ENCODE results near the gene RNPC3.

DNA sequence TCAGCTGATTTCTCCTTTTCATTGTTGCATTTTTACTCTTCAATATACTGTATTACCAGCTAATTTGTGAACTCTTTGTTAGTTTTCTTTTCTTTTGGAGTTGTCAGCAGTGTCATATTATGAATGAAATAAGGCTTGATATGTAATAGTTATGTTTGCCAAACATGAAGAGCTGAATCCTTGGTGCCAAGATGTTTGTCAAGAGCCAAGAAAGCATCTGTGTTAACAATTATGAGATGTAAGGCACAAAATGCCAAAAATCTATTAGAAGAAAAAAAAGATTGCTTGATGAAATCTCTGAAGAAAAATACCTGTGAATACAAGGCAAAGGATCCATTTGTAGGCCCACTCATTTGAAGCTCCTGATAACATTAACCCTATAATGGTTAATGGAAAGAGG, 48.4 kb upstream of the RNPC3 start:
- TF ChIP-seq, protein P1, sequence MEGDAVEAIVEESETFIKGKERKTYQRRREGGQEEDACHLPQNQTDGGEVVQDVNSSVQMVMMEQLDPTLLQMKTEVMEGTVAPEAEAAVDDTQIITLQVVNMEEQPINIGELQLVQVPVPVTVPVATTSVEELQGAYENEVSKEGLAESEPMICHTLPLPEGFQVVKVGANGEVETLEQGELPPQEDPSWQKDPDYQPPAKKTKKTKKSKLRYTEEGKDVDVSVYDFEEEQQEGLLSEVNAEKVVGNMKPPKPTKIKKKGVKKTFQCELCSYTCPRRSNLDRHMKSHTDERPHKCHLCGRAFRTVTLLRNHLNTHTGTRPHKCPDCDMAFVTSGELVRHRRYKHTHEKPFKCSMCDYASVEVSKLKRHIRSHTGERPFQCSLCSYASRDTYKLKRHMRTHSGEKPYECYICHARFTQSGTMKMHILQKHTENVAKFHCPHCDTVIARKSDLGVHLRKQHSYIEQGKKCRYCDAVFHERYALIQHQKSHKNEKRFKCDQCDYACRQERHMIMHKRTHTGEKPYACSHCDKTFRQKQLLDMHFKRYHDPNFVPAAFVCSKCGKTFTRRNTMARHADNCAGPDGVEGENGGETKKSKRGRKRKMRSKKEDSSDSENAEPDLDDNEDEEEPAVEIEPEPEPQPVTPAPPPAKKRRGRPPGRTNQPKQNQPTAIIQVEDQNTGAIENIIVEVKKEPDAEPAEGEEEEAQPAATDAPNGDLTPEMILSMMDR (IDR thresholded peaks at IDR 0.05; ENCODE audit: insufficient read depth, low read length) = no peak
- TF ChIP-seq, protein P2, sequence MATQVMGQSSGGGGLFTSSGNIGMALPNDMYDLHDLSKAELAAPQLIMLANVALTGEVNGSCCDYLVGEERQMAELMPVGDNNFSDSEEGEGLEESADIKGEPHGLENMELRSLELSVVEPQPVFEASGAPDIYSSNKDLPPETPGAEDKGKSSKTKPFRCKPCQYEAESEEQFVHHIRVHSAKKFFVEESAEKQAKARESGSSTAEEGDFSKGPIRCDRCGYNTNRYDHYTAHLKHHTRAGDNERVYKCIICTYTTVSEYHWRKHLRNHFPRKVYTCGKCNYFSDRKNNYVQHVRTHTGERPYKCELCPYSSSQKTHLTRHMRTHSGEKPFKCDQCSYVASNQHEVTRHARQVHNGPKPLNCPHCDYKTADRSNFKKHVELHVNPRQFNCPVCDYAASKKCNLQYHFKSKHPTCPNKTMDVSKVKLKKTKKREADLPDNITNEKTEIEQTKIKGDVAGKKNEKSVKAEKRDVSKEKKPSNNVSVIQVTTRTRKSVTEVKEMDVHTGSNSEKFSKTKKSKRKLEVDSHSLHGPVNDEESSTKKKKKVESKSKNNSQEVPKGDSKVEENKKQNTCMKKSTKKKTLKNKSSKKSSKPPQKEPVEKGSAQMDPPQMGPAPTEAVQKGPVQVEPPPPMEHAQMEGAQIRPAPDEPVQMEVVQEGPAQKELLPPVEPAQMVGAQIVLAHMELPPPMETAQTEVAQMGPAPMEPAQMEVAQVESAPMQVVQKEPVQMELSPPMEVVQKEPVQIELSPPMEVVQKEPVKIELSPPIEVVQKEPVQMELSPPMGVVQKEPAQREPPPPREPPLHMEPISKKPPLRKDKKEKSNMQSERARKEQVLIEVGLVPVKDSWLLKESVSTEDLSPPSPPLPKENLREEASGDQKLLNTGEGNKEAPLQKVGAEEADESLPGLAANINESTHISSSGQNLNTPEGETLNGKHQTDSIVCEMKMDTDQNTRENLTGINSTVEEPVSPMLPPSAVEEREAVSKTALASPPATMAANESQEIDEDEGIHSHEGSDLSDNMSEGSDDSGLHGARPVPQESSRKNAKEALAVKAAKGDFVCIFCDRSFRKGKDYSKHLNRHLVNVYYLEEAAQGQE (IDR thresholded peaks at IDR 0.05; ENCODE audit: insufficient replicate concordance, low read depth) = no peak
- no peak for TF ChIP-seq POLR2AphosphoS5 (IDR thresholded peaks at IDR 0.05; ENCODE audit: low read depth)
- no peak for TF ChIP-seq GABPA (IDR thresholded peaks at IDR 0.05; ENCODE audit: low read depth)
- TF ChIP-seq SPI1 (IDR thresholded peaks at IDR 0.05; ENCODE audit: borderline replicate concordance, low read depth) = no peak
